Measurements from ENCODE around the gene CBFA2T3.
A peak's percentile ranks its signal among the peaks of the same experiment; 100 is the strongest.
"Not testable (repeated sequence)": the region's sequence is repeated elsewhere in the genome, so short reads cannot be mapped to it uniquely, and the experiment has no call there.

The CBFA2T3 gene

DNA sequence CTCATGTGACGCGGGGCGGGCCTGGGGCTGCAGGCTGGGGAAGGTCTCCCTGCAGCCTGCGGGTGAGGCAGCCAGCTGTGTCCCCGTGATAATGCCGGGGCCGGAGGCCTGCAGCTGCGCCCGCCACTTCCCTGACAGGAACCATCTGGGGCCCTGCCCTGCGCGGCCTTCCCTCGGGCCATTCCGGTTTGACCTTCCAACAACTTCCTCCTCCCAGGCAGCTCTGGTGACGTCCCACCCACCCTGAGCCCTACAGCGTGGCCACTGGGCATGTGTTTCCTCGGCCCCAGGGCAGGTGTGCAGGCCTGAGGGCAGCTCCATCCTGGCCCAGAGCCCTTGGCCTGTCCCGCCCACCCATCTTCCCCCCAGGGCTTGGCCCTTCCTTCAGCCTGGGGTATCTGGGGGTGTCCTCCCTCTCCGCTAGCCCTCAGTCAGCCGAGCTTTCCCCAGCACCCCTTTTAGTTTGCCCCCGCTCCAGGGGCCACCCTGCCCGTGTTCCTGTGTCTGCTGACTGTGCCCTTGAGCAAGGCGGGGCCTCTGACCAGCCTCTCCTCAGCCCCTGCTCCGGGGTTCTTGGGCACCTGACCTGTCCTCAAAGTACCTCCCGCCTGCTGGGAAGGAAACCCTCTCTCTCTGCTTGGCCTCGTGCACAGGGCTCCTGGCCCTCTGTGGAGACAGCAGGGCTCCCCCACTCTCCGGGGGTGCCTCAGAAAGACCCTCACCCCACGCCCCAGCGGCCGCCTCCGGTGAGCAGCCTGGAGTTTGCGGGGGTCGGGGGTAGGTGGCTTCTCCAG, at the start of gene CBFA2T3:
Gene CBFA2T3, minus strand, starts transcription at position 190 of the 794 bp plus-strand sequence. CDS start 400 bp downstream, outside the sequence.
- peak; percentile 95 for DNase-seq (ENCODE audit: low read depth)

DNA sequence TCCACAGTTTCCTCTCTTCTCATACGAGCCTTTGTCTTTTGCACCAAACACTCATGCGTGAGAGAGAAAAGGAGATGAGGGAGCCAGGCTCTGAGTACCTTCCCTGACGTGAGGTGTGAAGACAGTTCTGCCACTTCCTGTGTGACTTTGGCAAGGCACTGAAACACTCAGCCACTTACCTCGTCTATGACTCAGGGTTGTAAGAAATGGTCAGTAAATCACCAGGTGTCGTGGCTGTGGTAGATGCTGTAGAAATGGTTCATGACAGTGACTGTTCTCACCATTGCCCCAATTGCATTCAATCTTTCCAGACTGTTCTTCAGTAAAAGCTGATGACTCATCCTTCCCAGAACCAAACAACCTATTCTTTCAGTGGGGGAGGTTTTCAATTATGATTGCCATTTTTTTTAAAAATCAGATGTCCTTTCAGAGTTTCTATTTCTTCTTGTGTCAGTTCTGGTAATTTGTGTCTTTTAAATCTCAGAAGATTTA, 49.2 kb upstream of the CBFA2T3 start:
- no peak for DNase-seq (ENCODE audit: low read depth)

DNA sequence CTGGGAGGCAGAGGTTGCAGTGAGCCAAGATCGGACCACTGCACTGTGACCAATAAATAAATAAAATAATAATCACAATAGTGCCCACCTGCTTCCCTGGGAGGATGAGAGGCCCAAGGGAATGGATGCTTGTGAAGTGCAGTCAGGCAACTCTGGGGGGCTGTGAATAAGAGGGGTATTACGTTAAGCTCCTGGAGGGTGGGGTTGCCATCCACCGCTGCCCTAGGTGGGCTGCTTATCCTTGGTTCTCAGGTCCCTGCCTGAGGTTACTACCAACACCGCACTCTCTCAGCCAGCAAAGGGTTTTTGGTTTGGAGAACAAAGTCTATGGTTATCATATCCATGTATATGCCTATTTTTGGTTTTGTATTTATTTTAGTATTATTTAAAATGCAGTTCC, 48.6 kb upstream of the CBFA2T3 start:
- DNase-seq (ENCODE audit: low read depth): no peak

DNA sequence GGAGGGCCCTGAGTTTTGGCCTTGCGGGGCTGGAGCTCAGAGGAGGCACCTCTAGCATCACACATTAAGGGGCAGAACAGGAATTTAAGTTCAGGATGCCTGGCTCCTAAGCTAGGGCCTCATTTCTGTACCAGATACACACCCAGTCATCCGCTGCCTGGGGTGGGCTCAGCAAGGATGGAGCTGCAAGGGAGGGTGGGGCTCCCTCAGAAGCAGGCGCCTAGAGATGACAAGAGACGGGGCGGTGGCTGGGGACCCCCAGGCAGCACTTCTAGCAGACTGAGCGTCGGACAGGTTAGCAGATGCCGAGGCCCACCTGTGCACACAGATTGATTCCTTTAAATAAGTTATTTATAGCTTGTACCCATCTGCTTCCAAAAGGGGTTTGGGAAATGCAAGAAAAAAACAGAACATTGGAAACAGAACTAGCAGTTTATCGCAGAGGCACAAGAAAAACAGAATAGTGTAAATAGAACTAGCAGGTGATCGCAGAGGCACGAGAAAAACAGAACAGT, 47.6 kb upstream of the CBFA2T3 start:
- no peak for DNase-seq (ENCODE audit: low read depth)

DNA sequence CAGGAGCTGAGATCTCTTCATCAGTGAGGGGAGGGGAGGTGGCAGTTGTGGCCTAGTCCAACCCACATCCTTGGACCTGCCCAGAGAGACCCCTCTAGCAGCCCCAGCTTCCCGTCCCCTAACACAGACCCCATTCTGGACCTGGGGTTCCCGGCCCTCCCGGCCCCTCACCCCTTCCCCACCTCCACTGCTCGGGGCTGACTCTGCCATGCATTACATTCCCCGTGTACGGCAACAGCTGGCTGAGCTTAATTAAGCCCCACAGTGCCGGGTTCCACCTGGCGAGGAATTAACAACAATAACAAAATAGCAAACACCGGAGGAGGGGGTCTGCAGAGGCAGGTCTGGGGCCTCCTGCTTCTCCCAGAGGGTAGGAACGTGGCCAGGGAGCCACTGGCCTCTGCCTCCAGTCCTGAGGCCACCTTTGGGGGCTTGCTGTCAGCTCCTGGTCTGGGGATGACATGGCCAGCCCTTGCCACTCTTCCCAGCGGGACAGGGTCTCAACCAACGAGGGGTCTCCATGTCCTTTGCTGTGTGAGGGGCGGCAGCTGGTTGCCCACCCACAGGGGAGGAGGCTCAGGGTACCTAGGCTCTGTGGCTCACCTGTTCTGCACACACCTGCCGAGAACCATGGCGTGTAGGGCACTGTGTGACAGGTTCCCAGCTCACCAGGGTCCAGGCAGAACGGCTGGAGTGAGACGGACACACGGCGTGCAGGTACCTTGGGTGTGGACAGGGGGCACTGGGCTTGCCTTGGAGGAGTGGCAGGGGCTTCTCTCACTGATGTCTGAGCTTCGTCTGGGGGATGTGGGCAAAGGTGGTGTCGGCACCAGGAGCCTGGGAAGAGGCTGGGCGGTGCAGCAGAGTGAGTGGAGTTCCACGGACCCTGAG, 46.9 kb upstream of the CBFA2T3 start:
- no peak for DNase-seq (ENCODE audit: low read depth)

DNA sequence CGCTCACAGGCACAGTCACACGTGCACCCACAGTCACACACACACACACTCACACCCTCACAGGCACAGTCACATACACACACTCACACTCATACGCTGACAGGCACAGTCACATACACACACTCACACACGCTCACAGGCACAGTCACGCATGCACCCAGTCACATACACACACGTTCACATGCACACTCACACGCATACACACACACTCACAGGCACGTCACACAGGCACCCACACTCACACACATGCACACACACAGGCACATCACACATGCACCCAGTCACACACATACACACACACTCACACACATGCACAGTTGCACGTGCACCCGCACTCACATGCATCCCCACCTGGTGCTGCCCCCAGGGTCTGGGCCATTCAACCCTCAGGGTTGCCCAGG, 46.1 kb upstream of the CBFA2T3 start:
- no peak for DNase-seq (ENCODE audit: low read depth)

DNA sequence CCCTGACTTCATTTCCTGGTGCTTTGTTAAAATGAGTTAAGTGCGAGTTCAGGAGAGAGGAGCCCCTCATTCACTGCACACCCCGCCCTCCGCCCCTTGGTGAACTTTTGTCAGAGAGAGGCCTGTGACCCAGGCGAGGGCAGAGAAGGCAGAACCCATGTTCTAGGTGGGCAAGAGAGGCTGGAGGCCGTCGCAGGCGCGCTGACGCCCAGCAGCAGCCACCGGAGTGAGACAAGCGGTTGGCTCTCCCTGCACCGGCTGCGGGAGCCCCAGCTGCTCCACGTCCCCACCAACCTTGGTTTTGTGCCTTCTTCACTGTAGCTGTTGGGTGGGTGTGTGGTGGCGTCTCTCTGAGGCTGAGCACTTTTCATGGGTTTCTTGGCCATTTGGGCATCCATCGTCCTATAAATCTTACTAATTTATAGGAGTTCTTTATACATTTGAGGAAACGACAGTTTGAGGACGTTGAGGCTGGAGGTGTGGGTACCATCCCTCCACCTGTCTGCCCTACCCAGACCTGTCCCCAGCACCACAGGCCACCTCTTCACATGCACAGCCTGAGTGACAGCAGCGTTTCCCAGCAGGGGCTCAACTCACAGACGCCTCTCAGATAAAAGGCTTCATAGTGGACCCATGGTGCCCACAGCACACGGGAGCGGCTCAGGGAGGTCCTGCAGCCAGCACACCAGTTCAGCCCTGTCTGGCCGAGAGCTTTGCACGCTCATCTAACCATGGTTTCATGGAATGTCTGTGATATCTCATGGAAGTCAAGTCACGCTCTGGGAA, 45.2 kb upstream of the CBFA2T3 start:
- DNase-seq (ENCODE audit: low read depth): no peak

DNA sequence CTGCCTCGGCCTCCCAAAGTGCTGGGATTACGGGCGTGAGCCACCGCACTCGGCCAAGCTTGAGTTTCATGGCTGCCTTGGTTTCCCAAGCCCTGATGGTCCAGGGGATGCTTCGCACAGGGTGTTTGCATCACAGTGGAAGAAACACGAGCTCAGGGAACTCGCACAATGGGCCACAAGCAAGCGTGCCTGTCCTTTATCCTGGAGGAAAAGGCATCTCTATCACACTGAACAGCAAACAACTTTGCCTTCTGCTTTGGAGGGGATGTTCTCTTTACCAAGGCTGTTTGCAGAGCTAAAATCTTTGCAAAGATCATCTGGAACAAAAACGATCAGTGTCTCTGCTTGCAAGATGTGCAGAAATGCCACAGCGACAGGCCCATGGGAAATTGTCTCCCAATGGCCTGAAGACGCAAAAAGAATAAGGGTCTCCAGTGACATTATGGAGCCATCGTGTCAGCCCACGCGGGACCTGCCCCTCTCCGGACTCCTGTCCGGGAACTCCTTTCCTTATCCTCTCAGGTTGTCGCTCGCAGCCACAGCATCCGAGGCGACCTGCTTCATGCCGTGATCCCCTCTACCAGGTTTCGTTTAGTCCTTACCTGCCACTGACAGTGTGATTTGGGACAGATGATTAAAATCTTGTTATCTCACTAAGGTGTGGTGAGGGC, 44.1 kb upstream of the CBFA2T3 start:
- no peak for DNase-seq (ENCODE audit: low read depth)

DNA sequence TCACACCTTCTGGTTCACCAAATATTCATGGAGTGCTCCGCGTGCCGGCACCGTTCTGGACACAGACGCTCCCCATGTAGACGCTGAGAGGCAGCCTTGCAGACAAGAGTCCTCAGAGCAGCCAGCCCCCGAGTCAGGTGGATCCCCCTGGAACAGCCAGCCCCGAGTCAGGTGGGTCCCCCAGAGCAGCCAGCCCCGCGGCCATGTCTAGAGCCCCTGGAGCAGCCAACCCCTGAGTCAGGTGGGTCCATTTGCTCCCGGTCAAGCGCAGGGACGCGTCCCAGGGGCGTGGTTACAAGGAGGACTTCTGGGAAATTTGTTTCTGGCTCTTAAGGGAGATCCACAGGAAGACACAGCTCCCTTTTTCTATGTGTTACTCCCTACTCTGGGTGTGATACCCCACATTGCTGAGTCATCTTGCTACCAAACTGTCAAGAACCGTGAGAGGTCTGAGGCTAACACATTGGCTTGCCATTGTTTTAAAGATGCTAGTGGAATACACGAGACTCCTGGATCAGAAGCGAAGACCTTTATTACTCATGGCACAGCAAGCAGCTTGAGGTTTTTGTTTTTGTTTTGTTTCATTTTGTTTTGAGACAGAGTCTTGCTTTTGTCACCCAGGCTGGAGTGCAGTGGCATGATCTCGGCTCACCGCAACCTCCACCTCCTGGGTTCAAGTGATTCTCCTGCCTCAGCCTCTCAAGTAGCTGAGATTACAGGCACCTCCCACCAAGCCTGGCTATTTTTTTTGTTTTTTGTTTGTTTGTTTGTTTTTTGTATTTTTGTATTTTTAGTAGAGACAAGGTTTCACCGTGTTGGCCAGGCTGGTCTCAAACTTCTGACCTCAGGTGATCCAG, 43.3 kb upstream of the CBFA2T3 start:
- DNase-seq (ENCODE audit: low read depth): no peak

DNA sequence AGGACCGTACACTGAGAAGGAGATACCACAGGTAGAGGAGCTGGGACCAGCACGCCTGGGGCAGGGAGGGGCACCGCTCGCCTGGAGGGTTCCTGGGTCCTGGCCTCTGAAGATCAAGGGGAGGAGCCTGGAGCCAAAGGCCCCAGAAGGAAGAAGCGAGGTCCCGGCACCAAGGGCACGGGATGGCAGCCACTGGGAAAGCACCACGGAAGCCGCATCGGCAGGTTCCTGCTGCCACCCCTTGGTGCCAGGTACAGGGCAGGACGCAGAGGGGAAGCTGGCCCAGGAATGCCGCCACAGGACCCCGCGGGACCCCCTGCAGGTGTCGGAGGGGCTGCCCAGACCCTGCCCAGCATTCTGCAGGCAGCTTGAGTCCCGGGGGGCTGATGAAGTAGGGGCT, 42.5 kb upstream of the CBFA2T3 start:
- DNase-seq (ENCODE audit: low read depth): no peak

DNA sequence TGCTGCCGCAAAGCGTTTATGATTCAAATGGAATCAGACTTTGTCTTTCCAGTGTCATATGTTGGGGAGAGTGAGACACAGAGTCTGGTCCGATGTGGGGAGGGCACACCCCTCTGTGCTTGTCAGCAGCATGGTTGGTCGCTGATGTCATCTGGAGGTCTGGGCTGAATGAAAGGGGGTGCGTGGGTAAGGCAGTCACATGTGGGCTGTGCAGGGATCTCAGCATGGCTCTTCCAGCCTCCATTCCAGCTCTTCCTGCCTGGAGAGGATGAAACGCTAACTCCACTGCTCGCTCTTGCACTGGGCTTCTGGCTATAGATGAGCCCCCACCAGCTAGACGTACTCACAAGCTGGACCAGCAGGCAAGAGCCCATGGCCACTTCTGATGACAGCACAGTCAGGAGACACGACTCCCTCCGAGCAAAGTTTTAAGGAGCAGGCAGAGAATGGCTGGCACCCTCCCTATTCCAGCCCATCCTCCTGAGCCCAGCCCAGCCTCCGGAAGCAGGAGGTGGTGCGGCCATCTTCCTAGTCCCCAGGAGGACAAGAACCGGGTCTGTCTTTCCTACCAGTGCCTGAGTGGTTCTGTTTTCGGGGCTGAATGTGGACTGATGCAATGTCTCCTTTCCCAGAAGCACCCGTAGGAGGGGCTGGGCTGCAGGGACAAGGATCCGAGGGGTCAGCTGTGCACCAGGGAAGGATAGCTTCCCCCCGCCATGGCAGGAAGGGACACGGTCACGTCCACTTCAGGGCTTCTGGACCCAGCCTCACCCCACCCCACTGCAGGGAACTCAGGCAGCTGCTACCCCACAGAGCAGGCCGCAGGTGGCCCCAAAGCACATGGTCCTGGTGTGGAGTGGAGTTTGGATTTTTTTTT, 41.5 kb upstream of the CBFA2T3 start:
- DNase-seq (ENCODE audit: low read depth): no peak

DNA sequence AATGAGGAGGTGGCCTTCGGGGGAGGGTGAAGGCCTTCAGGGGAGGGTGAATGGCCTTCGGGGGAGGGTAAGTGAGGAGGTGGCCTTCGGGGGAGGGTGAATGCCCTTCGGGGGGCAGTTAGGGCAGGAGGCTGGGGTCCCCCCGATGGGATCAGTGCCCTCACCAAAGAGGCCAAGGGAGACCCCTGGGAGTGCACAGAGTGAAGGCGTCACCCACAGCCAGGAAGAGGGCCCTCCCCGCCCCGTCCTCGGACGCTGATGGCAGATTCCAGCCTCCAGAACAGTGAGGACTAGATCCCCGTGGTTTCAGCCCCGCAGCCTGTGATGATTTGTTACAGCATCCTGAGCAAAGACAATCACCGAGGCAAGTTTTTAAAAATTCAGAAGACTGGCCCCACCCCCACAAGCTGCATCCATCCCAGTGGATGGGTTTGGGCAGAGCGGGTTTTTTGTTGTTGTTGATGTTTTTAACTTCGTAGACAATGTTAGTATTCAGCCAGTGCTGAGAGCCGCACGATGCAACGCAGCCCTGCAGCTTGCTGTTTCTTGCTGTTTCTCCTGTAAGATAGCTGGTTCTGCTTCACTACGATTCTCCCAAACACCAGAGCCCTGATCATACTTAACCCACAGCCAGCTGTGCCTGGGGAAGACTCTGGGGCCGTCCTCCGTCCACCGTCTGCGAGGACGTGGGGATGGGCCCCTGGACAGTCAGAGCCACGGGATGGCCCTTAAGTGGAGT, 40.7 kb upstream of the CBFA2T3 start:
- DNase-seq (ENCODE audit: low read depth): no peak

DNA sequence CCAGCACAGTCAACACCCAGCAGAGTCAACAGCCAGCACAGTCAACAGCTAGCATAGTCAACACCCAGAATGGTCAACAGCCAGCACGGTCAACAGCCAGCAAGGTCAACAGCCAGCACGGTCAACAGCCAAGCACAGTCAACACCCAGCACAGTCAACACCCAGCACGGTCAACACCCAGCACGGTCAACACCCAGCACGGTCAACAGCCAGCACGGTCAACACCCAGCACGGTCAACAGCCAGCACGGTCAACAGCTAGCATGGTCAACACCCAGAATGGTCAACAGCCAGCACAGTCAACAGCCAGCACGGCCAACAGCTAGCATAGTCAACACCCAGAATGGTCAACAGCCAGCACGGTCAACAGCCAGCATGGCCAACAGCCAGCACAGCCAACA, 39.6 kb upstream of the CBFA2T3 start:
- DNase-seq (ENCODE audit: low read depth): not testable (repeated sequence)

DNA sequence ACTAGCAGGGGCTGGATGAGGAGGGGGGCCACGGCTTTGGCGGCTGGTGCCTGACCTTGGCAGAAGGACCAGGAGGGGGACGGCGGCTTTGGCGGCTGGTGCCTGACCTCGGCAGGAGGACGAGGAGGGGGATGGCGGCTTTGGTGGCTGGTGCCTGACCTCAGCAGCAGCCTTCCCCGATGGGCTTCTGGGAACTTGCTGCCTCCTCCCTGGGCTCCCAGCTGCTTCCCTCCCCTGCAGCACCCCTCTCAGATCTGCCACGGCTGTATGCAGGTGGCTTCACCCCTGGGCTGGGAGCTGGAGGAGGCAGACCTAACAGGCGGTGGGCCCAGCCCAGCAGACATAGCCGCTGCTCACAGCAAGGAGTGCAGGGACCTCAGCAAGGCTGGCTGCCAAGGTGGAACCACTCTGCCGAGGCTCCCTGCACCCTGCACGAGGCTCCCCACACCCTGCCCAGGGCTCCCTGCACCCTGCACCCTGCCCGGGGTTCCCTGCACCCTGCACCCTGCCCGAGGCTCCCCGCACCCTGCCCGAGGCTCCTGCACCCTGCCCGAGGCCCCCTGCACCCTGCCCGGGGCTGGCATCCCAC, 38.4 kb upstream of the CBFA2T3 start:
- DNase-seq (ENCODE audit: low read depth): no peak

DNA sequence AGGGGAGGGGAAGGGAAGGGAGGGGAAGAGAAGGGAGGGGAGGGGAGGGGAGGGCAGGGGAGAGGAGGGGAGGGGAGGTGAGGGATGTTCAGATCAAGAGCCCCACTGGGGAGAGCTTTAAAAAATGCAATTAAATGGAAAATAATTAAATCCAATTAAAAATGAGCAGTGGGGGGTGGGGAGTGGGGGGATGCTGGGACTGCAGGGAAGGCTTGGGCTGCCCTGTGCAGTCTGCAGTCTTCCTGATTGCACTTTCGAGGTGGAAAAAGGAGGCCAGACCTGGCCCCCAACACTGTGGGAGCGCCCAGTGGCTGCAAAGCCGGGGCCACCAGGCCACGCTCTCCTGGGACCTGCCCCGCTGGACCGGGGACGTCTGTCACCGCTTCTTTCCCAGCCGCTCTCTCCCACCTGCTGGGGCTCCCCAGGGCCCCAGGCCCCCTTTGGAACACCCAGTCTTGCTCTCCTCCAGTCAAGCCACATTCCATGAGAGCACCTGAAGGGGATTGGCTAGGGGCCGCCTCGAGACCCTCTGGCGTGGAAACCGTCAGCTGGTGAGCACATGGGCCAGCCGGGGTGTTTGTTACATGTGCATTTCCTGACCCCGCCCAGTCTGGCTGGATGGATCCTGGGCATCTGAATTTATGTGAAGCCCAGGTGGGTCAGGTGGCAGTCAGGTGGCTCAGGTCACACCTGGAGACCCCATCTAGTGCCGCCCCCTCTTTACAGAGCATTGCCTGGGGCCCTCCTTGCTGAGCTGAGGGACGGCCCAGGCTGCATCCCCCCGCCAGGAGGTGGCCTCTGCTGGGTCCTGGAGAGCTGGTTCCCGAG, 37.6 kb upstream of the CBFA2T3 start:
- DNase-seq (ENCODE audit: low read depth): no peak

DNA sequence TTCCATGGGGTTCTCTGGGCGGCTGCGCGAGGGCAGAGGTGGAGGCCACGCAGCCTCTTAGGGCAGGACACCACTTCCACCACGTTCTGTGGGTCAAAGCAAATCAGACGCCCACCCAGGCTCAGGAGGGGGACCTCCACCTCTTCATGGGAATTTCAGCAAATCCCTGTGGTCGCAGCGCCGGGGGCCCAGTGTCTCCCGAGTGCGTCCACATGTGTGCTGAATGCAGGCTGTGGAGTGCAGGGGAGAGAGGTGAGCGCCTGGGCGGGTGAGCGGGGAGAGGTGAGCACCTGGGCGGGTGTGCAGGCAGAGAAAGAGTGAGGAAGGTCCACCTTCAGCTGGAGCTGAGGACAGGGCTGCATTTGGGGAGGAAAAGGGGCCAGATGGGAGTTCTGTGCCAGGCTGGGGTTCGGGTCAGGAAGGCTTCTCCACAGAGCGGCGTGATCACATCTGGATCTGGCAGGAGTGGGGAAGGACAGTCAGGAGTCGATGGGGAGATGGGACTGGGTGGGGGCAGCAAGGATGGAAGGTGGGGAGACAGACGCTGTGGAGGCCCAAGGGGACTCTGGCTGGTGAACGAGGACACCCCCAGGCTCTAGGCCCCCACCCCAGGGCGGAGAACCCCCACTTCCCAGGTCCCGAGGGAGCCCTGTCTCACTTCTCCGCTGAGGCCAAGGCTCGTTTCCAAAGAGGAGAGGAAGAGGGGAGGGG, 36.8 kb upstream of the CBFA2T3 start:
- DNase-seq (ENCODE audit: low read depth): no peak

DNA sequence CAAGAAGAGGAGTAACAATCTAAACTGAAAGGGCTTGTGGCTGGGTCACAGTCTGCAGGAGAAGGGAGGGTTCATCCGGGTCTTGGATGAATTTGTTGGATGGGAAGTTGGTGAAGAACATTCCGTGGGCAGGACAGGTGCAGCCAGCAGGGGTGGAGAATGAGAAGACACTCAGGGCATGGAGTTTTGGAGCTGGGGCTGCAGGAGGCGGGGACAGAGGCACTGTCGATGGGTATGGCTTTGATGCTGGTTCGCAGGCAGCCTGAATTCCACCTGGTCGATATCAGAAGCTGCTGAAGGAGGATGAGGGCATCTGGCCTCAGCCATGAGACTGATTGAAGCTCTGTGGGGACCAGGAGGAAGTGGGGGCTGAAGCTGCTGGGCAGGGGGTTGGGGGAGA, 36.1 kb upstream of the CBFA2T3 start:
- no peak for DNase-seq (ENCODE audit: low read depth)
